Measurements from ENCODE around the gene UNC93B1. TPM values are rescaled to one million over a fixed set of nuclear protein-coding genes. Genes with fewer than 3 reads are reported as not detected.
"Not testable (repeated sequence)": the region's sequence is repeated elsewhere in the genome, so short reads cannot be mapped to it uniquely, and the experiment has no call there.

UNC93B1 gene

DNA sequence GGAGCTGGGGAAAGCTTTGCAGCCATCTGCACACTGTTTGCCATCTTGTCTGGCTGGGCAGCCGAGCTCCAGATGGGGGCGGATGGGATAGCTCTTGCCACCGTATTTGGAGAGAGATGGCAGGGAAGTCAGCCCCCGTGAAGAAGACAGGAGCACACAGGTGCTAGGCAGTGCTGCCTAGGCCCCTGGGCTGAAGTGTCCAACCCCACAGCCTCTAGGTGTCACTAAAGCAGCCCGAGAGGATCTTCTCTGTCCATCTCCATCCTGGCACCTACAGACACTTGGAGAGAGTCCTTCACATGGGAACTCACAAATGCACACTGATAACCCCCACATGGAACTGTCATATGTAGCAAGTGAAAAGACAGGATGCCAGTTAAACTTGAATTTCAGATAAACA is 60.5 kb downstream of the UNC93B1 start:
- not testable (repeated sequence) for H3K18ac ChIP-seq (ENCODE audit: low read length); H3K23ac ChIP-seq (ENCODE audit: low read depth, low read length, poor library complexity); H3K79me1 ChIP-seq (ENCODE audit: low read depth, low read length); H2AK5ac ChIP-seq (ENCODE audit: low read depth, low read length); H3K14ac ChIP-seq (ENCODE audit: low read length); H3K9ac ChIP-seq (ENCODE audit: low read depth, low read length, poor library complexity); H2BK5ac ChIP-seq (ENCODE audit: low read length); H3K4me3 ChIP-seq (ENCODE audit: low read length in 2 of 2); H3K4me2 ChIP-seq (ENCODE audit: insufficient read depth, low read length, poor library complexity, severe bottlenecking); H3K36me3 ChIP-seq (replicated peaks in 1 of 2; ENCODE audit: control insufficient read depth in 2 of 2, insufficient read depth in 2 of 2, low read length in 2 of 2); H3K4me1 ChIP-seq (ENCODE audit: control insufficient read depth in 2 of 2, insufficient read depth in 1 of 2, low read depth in 1 of 2, low read length in 2 of 2); H3K9me3 ChIP-seq (replicated peaks in 1 of 2; ENCODE audit: control insufficient read depth in 2 of 2, insufficient read depth in 1 of 2, low read depth in 1 of 2, low read length in 2 of 2); H2BK120ac ChIP-seq (ENCODE audit: low read depth, low read length); H3K4ac ChIP-seq (ENCODE audit: low read length); DNase-seq (ENCODE audit: low spot score); H2BK12ac ChIP-seq (ENCODE audit: low read length); H4K8ac ChIP-seq (ENCODE audit: low read depth, low read length); H2BK15ac ChIP-seq (ENCODE audit: low read length); H4K91ac ChIP-seq (ENCODE audit: low read depth, low read length, poor library complexity); H2AFZ ChIP-seq (ENCODE audit: low read length); H3K27me3 ChIP-seq (ENCODE audit: control insufficient read depth in 3 of 3, insufficient read depth in 3 of 3, low read depth in 1 of 3, low read length in 3 of 3)
- no CpG with 5 or more reads among the region's 5 CpGs for WGBS, 2 donors (ENCODE audit: extremely low coverage in 2 of 2, insufficient read length in 2 of 2, insufficient replicate concordance in 1 of 2)
- H3K27ac ChIP-seq (replicated peaks; ENCODE audit: low read length) = peak overlapping the region; percentile 54

Small RNAs within 50 kb of the gene (small RNA-seq; reads per million reads assigned to genes)
- gene MIR6753 (ENCODE audit: insufficient read depth) = not detected
